ENCODE results near the gene SLC25A21. TPM values are rescaled to one million over a fixed set of nuclear protein-coding genes. Genes with fewer than 3 reads are reported as not detected.

Gene SLC25A21
- total and polyA plus RNA-seq, 9 donors: 0.57 to 1.6 (median 1.1) TPM; not detected in 1

DNA sequence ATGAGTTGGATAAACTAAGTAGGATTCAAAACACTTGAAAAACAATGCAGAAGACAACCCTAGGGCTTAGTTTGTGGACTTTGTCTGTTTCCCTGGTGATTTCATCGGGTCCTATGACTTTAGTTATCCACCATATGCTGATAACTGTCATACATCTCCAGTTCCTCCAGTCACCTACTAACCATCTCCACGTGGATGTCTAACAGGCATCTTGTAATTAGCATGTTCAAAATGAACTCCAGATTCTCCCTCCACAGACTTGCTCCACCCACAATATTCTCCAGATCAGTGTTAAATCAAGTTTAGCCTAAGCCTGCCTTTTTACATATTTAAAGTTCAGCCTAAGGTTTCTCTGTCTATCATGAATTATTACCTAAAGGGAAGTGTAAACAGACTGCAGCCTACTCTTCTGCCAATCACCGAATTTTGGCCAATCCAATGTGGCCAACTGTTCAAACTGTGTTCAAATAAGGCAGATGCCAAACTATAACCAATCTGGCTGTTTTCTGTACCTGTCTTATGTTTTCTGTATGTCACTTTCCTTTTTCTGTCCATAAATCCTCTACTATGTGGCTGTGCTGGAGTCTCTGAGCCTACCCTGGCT lies 423.7 kb downstream of the SLC25A21 start:
- no peaks in the 10 kb centered on the region for H3K27me3 ChIP-seq
- intact Hi-C loops (cut with DNase I): no loop called here
- no peak overlapping the region for H3K27ac ChIP-seq
- WGBS, 3 donors: 74 to 78% (median 74%) methylated on average over 3 of the region's 3 CpGs
- no peaks in the 10 kb centered on the region for H3K36me3 ChIP-seq
- H3K4me3 ChIP-seq: no peak overlapping the region
- DNase-seq: no peak
- no peak for TF ChIP-seq EP300 (IDR thresholded peaks at IDR 0.05)
- no peak for TF ChIP-seq POLR2A (IDR thresholded peaks at IDR 0.05)
- TF ChIP-seq, protein P1, sequence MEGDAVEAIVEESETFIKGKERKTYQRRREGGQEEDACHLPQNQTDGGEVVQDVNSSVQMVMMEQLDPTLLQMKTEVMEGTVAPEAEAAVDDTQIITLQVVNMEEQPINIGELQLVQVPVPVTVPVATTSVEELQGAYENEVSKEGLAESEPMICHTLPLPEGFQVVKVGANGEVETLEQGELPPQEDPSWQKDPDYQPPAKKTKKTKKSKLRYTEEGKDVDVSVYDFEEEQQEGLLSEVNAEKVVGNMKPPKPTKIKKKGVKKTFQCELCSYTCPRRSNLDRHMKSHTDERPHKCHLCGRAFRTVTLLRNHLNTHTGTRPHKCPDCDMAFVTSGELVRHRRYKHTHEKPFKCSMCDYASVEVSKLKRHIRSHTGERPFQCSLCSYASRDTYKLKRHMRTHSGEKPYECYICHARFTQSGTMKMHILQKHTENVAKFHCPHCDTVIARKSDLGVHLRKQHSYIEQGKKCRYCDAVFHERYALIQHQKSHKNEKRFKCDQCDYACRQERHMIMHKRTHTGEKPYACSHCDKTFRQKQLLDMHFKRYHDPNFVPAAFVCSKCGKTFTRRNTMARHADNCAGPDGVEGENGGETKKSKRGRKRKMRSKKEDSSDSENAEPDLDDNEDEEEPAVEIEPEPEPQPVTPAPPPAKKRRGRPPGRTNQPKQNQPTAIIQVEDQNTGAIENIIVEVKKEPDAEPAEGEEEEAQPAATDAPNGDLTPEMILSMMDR (IDR thresholded peaks at IDR 0.05): no peak
- no peaks in the 10 kb centered on the region for H3K4me1 ChIP-seq (ENCODE audit: insufficient read depth)
- H3K9me3 ChIP-seq: no peaks in the 10 kb centered on the region

DNA sequence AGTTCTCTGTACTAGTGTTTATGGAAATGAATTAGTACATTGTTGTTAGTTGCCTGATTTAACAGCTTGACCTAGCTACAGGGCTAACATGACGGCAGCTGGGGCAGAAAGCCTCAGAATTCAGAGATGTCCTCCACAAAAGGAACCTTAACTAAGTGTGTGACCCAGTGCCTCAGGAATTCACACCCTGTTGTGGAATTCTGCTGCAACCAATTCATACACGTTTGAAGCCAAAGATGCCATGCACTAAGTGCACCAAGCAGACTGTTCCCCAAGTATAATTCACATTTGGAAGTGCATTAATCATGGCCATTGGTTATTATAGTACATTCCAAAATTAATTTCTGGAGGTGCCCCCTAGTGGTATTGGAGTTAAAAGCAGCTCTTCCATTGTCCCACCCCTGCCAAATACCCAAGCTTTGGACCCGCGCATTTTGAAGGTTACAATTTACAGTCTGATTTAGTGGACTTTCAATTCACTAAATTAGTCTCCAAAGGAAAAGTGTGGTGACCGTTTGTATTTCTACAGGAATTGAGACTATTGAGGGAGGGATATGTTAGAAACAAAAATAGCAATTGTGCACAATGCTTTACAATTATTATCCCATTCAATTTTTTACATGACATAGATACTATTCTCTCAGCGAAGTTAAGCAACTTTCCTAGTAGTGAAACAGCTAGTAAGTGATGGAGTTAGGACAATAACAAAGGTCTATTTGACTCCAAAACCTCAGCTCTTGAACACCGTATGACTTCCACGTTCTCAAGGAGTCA lies 424.8 kb downstream of the SLC25A21 start:
- Histone ChIP-seq H3K4me3 (no peak overlapping the region), H3K27me3 (no peaks in the 10 kb centered on the region), H3K4me1 (ENCODE audit: insufficient read depth) (no peaks in the 10 kb centered on the region), H3K9me3 (no peaks in the 10 kb centered on the region), H3K27ac (no peak overlapping the region), H3K36me3 (no peaks in the 10 kb centered on the region)
- no peak for DNase-seq
- intact Hi-C loops (cut with DNase I): no loop called here
- WGBS, 3 donors: 41 to 49% (median 46%) methylated on average over 8 of the region's 8 CpGs
- TF ChIP-seq EP300 (IDR thresholded peaks at IDR 0.05): no peak
- TF ChIP-seq POLR2A (IDR thresholded peaks at IDR 0.05): no peak
- TF ChIP-seq, protein P1 (IDR thresholded peaks at IDR 0.05): no peak

DNA sequence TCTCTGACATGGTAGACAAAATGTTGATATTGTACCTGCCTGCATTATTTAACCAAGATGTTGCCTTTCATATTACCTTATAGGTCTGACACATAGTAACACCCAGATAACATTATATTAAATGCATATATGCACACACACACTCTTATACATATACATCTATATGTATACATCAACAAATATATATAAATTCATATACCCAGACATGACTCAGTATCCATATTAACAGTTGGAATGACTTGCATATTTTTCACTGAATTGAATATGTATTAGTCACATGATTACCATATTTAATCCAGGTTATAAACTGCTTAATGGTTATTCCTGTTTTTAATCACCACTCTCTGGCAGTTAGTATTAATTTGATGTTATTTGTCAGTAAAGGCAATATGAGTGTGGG lies 425.5 kb downstream of the SLC25A21 start:
- no peak for DNase-seq
- no peak overlapping the region for H3K4me3 ChIP-seq
- intact Hi-C loops (cut with DNase I): no loop called here
- no peaks in the 10 kb centered on the region for H3K9me3 ChIP-seq
- H3K27me3 ChIP-seq: no peaks in the 10 kb centered on the region
- no peaks in the 10 kb centered on the region for H3K4me1 ChIP-seq (ENCODE audit: insufficient read depth)
- TF ChIP-seq POLR2A (IDR thresholded peaks at IDR 0.05): no peak
- TF ChIP-seq EP300 (IDR thresholded peaks at IDR 0.05): no peak
- TF ChIP-seq, protein P1 (IDR thresholded peaks at IDR 0.05): no peak
- no peaks in the 10 kb centered on the region for H3K36me3 ChIP-seq
- no peak overlapping the region for H3K27ac ChIP-seq

DNA sequence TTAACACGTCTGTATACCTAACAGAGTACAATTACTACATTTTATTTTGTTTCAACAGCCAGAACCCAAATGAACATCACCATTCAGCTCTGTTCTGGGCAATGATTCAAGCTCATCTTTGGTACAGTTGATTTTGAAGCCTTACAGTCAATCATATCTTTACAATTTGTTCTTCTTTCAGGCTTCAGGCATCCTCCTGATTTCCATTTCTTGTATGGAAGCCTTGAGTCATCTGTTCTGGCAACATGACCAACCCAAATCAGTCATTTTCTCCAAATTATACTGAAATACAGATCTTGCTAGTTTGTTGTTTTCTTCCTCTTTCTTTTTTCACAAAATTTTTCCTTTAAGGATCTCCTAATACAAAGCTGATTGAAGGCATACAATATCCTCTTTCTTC lies 430.5 kb downstream of the SLC25A21 start:
- Histone ChIP-seq H3K4me3 (no peak overlapping the region), H3K36me3 (no peaks in the 10 kb centered on the region), H3K27ac (no peak overlapping the region), H3K4me1 (ENCODE audit: insufficient read depth) (no peaks in the 10 kb centered on the region), H3K27me3 (no peaks in the 10 kb centered on the region), H3K9me3 (no peaks in the 10 kb centered on the region)
- intact Hi-C loops (cut with DNase I): no loop called here
- WGBS, 3 donors: 33 to 44% (median 36%) methylated on average over 1 of the region's 1 CpG
- no peak for TF ChIP-seq EP300 (IDR thresholded peaks at IDR 0.05)
- TF ChIP-seq POLR2A (IDR thresholded peaks at IDR 0.05): no peak
- TF ChIP-seq, protein P1 (IDR thresholded peaks at IDR 0.05): no peak
- DNase-seq: no peak

Measured in ovary (tissue), 9 donors.